Adrenal gland (tissue), 12 donors: Measurements from ENCODE around the gene AGBL4. TPM values are rescaled to one million over a fixed set of nuclear protein-coding genes. Genes with fewer than 3 reads are reported as not detected.

Source experiments
- DNase-seq, 7 donors: peaks; one replicate each; pipeline ENCODE4 v3.0.0-alpha.2; 2019 to 2020
- H3K27ac ChIP-seq, 5 donors: fragments of 200-600 bp; sonication (generic) in 4 of 5; 1 replicate in 3 of 5; 2 replicates in 2 of 5; pipeline versions ENCODE4 v1.5.1 to v1.8.0; 2016 to 2020; ENCODE audit warnings: mild to moderate bottlenecking in 1 of 5
- H3K27me3 ChIP-seq: fragments of 200-600 bp; 2 replicates; pipeline ENCODE4 v1.8.0; 2021
- H3K36me3 ChIP-seq, 2 donors: fragments of 200-600 bp; replicated peaks in 1 of 2; 1 replicate in 1 of 2; 2 replicates in 1 of 2; pipeline versions ENCODE4 v1.5.1 to v1.8.0; 2018 to 2022
- H3K4me1 ChIP-seq, 2 donors: fragments of 200-600 bp; replicated peaks in 1 of 2; 1 replicate in 1 of 2; 2 replicates in 1 of 2; pipeline versions ENCODE4 v1.5.1 to v1.8.0; 2018 to 2021
- H3K4me3 ChIP-seq, 4 donors: fragments of 200-600 bp; sonication (generic) in 3 of 4; one replicate each; pipeline ENCODE4 v1.5.1; 2016 to 2018
- H3K9me3 ChIP-seq, 3 donors: fragments of 200-600 bp; sonication (generic) in 1 of 3; replicated peaks in 1 of 3; 1 replicate in 2 of 3; 2 replicates in 1 of 3; pipeline versions ENCODE4 v1.5.1 to v1.8.0; 2016 to 2021
- CTCF ChIP-seq, 6 experiments: fragments of 450-650 bp in 4 of 6; fragments of 200-600 bp in 2 of 6; sonication (generic) in 1 of 6; IDR thresholded peaks; 1 replicate in 5 of 6; 2 replicates in 1 of 6; pipeline versions ENCODE4 v1.5.1 to v1.8.0; 2016 to 2021; ENCODE audit warnings: antibody characterized with exemption in 6 of 6, mild to moderate bottlenecking in 2 of 6, moderate library complexity in 1 of 6
- POLR2A ChIP-seq, 2 donors: fragments of 450-650 bp; IDR thresholded peaks; one replicate each; pipeline ENCODE4 v1.6.1; 2017; ENCODE audit warnings: antibody characterized with exemption in 2 of 2, mild to moderate bottlenecking in 2 of 2, moderate library complexity in 1 of 2
- WGBS, 4 donors: extraction: QIAGEN DNeasy Blood & Tissue Kit in 2 of 4; methylation state at CpG; one replicate each; pipeline versions ENCODE4 v1.1.5 to v1.1.7; 2013 to 2017; 5-methylcytosine and 5-hydroxymethylcytosine counted together
- intact Hi-C, 2 donors: fragments of 100-400 bp; cut with DNase I; formaldehyde crosslinking; loops; one replicate each; pipeline versions ENCODE4 v1.14.1 to v1.15.0; 2022 to 2023
- polyA plus RNA-seq, 3 donors: library from polyadenylated mRNA; stranded (reverse); fragments of 200-250 nt in 2 of 3; fragments of 350-450 nt in 1 of 3; fragmentation: Illumina TruSeq in 1 of 3; extraction: RNeasy Lipid Tissue Mini Kit (QIAGEN cat#74804) in 1 of 3; gene quantifications; one replicate each; pipeline ENCODE4 v1.2.3, GENCODE V29; 2013 to 2014
- total RNA-seq, 9 donors: library from RNA; depleted of rRNA in 4 of 9; stranded (reverse); fragments of >200 nt in 4 of 9; fragments of 120-200 nt in 1 of 9; fragmentation: NEBNext Ultra II Directional in 1 of 9; extraction: Animal tissue kit (Norgen Biotek cat#: 25700) in 1 of 9; gene quantifications; one replicate each; pipeline versions ENCODE4 v1.1.0 to v1.2.4, GENCODE V29; 2013 to 2023
- donor health status: healthy with polysubstance abuse.
- donor health status: Bipolar disorder and iron deficiency.
- donor health status: DM: yes; HTN: yes; CAD: no.
- donor health status: DM: no; HTN: no; CAD: no.
- donor health status: DM: no; HTN: no; CAD: no.
- donor health status: DM: yes; HTN: yes; CAD: no.

AGBL4 gene
- total and polyA plus RNA-seq, 12 donors = 0.10 to 1.9 (median 0.80) TPM; not detected in 2

GRCh38 chr1:48851638-48852037, 1172.1 kb downstream of the AGBL4 start:
- H3K27me3 ChIP-seq = no peaks in the 10 kb centered on the region
- intact Hi-C loops = no loop called here
- 22 to 41% (median 41%) methylated on average over 2 of the region's 2 CpGs for WGBS, 4 donors
- no peaks in the 10 kb centered on the region for H3K36me3 ChIP-seq
- no peaks in the 10 kb centered on the region for H3K4me1 ChIP-seq
- DNase-seq = no peak
- TF ChIP-seq POLR2A (IDR thresholded peaks at IDR 0.05) = no peak
- no peak for TF ChIP-seq CTCF (IDR thresholded peaks at IDR 0.05)
- no peaks in the 10 kb centered on the region for H3K9me3 ChIP-seq
- H3K27ac ChIP-seq = no peak overlapping the region
- no peak overlapping the region for H3K4me3 ChIP-seq

- Histone ChIP-seq H3K4me1 (no peaks in the 10 kb centered on the region), H3K27me3 (no peaks in the 10 kb centered on the region), H3K36me3 (no peaks in the 10 kb centered on the region), H3K27ac (no peak overlapping the region), H3K9me3 (no peaks in the 10 kb centered on the region), H3K4me3 (no peak overlapping the region)
- no peak for DNase-seq
- TF ChIP-seq CTCF (IDR thresholded peaks at IDR 0.05) = no peak
- TF ChIP-seq POLR2A (IDR thresholded peaks at IDR 0.05) = no peak
- intact Hi-C loops = no loop called here
- WGBS, 4 donors = 69 to 86% (median 80%) methylated on average over 2 of the region's 2 CpGs
These were observed 1175.7 kb downstream of the AGBL4 start for GRCh38 chr1:48848035-48848434.

GRCh38 chr1:48846441-48846840, 1177.3 kb downstream of the AGBL4 start:
- Histone ChIP-seq H3K4me3 (no peak overlapping the region), H3K27ac (no peak overlapping the region), H3K4me1 (no peaks in the 10 kb centered on the region), H3K36me3 (no peaks in the 10 kb centered on the region), H3K27me3 (no peaks in the 10 kb centered on the region), H3K9me3 (no peaks in the 10 kb centered on the region)
- 92 to 95% (median 94%) methylated on average over 1 of the region's 1 CpG for WGBS, 4 donors
- TF ChIP-seq POLR2A (IDR thresholded peaks at IDR 0.05) (no peak), CTCF (IDR thresholded peaks at IDR 0.05) (no peak)
- DNase-seq = no peak
- intact Hi-C loops = no loop called here

- Histone ChIP-seq H3K9me3 (no peaks in the 10 kb centered on the region), H3K27me3 (no peaks in the 10 kb centered on the region), H3K36me3 (no peaks in the 10 kb centered on the region), H3K4me1 (no peaks in the 10 kb centered on the region), H3K4me3 (no peak overlapping the region), H3K27ac (no peak overlapping the region)
- intact Hi-C loops = no loop called here
- DNase-seq = no peak
- TF ChIP-seq CTCF (IDR thresholded peaks at IDR 0.05) (no peak), POLR2A (IDR thresholded peaks at IDR 0.05) (no peak)
- 82 to 90% (median 84%) methylated on average over 3 of the region's 3 CpGs for WGBS, 4 donors
These were observed 1179.6 kb downstream of the AGBL4 start for GRCh38 chr1:48844187-48844586.
